Upper lobe of left lung (tissue), 6 donors: ENCODE data around the gene NRXN3. TPM values are rescaled to one million over a fixed set of nuclear protein-coding genes. Genes with fewer than 3 reads are reported as not detected.

ENCODE experiments used
- ATAC-seq, 2 donors: fragments of 200-7000 bp; cut with Tn5 transposase; one replicate each; pipeline ENCODE4 v1.9.1; 2022; ENCODE audit warnings: mild to moderate bottlenecking in 2 of 2, moderate library complexity in 2 of 2; ENCODE audit not compliant: low FRiP score in 2 of 2
- DNase-seq, 2 donors: peaks; one replicate each; pipeline ENCODE4 v3.0.0-alpha.2; 2019 to 2020
- H3K27ac ChIP-seq, 4 donors: fragments of 200-600 bp; sonication (generic); one replicate each; pipeline ENCODE4 v1.5.1; 2016 to 2019
- H3K27me3 ChIP-seq, 4 donors: fragments of 200-600 bp; sonication (generic); one replicate each; pipeline ENCODE4 v1.5.1; 2017 to 2019
- H3K36me3 ChIP-seq, 4 donors: fragments of 200-600 bp; sonication (generic); one replicate each; pipeline ENCODE4 v1.5.1; 2016 to 2019
- H3K4me1 ChIP-seq, 4 donors: fragments of 200-600 bp; sonication (generic); one replicate each; pipeline ENCODE4 v1.5.1; 2018 to 2019
- H3K4me3 ChIP-seq, 4 donors: fragments of 200-600 bp; sonication (generic); one replicate each; pipeline ENCODE4 v1.5.1; 2017 to 2019; ENCODE audit warnings: mild to moderate bottlenecking in 2 of 4, moderate library complexity in 1 of 4
- H3K9me3 ChIP-seq, 4 donors: fragments of 200-600 bp; sonication (generic); one replicate each; pipeline ENCODE4 v1.5.1; 2018 to 2019
- EP300 ChIP-seq, 4 donors: sonication (generic); formaldehyde crosslinking; IDR thresholded peaks; one replicate each; pipeline ENCODE4 v1.5.1; 2017; ENCODE audit warnings: antibody characterized with exemption in 4 of 4, control low read depth in 2 of 4
- POLR2A ChIP-seq, 4 donors: fragments of 450-650 bp; IDR thresholded peaks; one replicate each; pipeline ENCODE4 v1.5.1; 2016 to 2017; ENCODE audit warnings: antibody characterized with exemption in 4 of 4, mild to moderate bottlenecking in 2 of 4
- POLR2AphosphoS5 ChIP-seq, 2 donors: sonication (generic); formaldehyde crosslinking; IDR thresholded peaks; one replicate each; pipeline ENCODE4 v1.5.1; 2017; ENCODE audit warnings: antibody characterized with exemption in 2 of 2
- WGBS, 2 donors: methylation state at CpG; one replicate each; pipeline ENCODE4 v1.1.5; 2017 to 2018; 5-methylcytosine and 5-hydroxymethylcytosine counted together
- total RNA-seq, 6 donors: library from RNA; depleted of rRNA in 4 of 6; stranded (reverse); fragments of >200 nt in 4 of 6; gene quantifications; one replicate each; pipeline versions ENCODE4 v1.1.0 to v1.2.1, GENCODE V29; 2016 to 2021
- TF ChIP-seq, protein P1 (sequence below), 6 experiments: fragments of 450-650 bp in 4 of 6; fragments of 200-600 bp in 2 of 6; sonication (generic) in 2 of 6; IDR thresholded peaks; one replicate each; pipeline ENCODE4 v1.5.1; 2016 to 2019; ENCODE audit warnings: antibody characterized with exemption in 6 of 6
- donor health status: DM: no; HTN: no; CAD: no; lungs with moderate emphysema.
- donor health status: DM: no; HTN: yes; CAD: no; lungs with severe emphysema.

The NRXN3 gene
- total RNA-seq, 6 donors from 2014 or later, result 4.4 to 14.9 (median 7.2) TPM

DNA sequence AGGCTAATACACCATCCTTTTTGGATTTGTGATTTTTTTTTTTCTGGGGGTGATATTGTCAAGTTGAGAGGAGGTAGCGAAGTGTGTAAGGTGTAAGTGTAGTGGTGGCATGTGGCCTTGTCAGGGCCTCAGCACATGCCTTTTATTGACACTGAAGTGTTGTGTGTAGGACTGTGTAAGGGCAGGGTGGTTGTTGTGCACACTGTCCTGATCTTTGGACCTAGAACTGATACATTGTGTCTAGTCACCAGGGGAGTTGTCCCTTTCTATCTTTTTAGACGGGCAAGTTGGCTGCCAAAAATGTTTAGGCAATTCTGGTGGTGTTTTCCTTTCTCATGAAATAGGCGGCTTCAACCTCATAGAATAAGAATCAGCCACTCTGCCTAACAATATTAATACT lies 244.0 kb downstream of the NRXN3 start:
- Histone ChIP-seq H3K36me3 (no peaks in the 10 kb centered on the region), H3K4me1 (no peaks in the 10 kb centered on the region), H3K4me3 (no peak overlapping the region), H3K9me3 (no peaks in the 10 kb centered on the region), H3K27me3 (no peaks in the 10 kb centered on the region), H3K27ac (no peak overlapping the region)
- ATAC-seq (no peak), DNase-seq (no peak)
- TF ChIP-seq, protein P1, sequence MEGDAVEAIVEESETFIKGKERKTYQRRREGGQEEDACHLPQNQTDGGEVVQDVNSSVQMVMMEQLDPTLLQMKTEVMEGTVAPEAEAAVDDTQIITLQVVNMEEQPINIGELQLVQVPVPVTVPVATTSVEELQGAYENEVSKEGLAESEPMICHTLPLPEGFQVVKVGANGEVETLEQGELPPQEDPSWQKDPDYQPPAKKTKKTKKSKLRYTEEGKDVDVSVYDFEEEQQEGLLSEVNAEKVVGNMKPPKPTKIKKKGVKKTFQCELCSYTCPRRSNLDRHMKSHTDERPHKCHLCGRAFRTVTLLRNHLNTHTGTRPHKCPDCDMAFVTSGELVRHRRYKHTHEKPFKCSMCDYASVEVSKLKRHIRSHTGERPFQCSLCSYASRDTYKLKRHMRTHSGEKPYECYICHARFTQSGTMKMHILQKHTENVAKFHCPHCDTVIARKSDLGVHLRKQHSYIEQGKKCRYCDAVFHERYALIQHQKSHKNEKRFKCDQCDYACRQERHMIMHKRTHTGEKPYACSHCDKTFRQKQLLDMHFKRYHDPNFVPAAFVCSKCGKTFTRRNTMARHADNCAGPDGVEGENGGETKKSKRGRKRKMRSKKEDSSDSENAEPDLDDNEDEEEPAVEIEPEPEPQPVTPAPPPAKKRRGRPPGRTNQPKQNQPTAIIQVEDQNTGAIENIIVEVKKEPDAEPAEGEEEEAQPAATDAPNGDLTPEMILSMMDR (IDR thresholded peaks at IDR 0.05), result no peak
- TF ChIP-seq EP300 (IDR thresholded peaks at IDR 0.05), result no peak
- no peak for TF ChIP-seq POLR2AphosphoS5 (IDR thresholded peaks at IDR 0.05)
- TF ChIP-seq POLR2A (IDR thresholded peaks at IDR 0.05), result no peak
- 81 to 82% methylated on average over 3 of the region's 3 CpGs for WGBS, 2 donors

DNA sequence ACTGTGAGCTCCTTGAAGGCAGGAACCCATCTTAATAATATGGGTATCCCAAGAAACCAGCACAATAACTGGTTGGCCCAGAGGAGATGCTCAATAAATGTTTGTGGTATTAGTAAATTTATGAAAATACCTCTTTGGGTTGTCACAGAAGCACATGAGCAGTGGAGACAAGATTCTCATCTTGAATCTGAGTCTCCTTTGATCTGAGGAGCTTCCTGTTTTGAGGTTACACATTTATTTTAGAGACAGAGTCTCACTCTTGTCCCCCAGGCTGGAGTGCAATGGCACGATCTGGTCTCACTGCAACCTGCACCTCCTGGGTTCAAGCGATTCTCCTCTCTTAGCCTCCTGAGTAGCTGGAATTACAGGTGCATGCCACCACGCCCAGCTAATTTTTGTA lies 247.4 kb downstream of the NRXN3 start:
- no peak for ATAC-seq
- no peak for DNase-seq

DNA sequence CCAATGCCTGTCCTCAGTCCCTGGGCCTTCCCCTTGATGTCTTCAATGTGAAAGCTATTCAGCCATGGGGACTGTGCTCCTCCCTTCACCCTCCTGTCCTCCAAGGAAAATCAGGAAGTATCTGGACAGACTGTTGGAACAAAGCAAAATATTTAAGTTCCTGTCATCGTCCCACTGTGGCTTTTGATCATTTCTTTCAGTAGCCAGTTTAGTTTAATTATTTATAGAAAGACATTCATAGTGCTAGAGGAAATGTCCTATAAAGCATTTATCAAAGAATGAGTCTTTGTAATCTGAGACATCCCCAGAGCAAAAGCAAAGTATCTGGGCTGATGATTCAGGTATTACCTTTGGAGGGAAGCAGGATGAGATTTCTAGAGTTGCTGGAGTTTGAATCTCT lies 254.1 kb downstream of the NRXN3 start:
- Histone ChIP-seq H3K27me3 (no peaks in the 10 kb centered on the region), H3K9me3 (no peaks in the 10 kb centered on the region), H3K36me3 (no peaks in the 10 kb centered on the region), H3K4me1 (peaks cover 0 to 9% (median 0%) of the 10 kb centered on the region in 4 donors), H3K4me3 (no peak overlapping the region), H3K27ac (no peak overlapping the region)
- DNase-seq, result no peak
- TF ChIP-seq, protein P1 (IDR thresholded peaks at IDR 0.05), result no peak
- TF ChIP-seq EP300 (IDR thresholded peaks at IDR 0.05), result no peak
- no peak for TF ChIP-seq POLR2AphosphoS5 (IDR thresholded peaks at IDR 0.05)
- TF ChIP-seq POLR2A (IDR thresholded peaks at IDR 0.05), result no peak
- no peak for ATAC-seq
- WGBS, 2 donors, result 42 to 44% methylated on average over 1 of the region's 1 CpG

More for the DNA sequence above, 247.4 kb downstream of the NRXN3 start:
- TF ChIP-seq, protein P1 (IDR thresholded peaks at IDR 0.05), result no peak
- TF ChIP-seq POLR2AphosphoS5 (IDR thresholded peaks at IDR 0.05) (no peak), EP300 (IDR thresholded peaks at IDR 0.05) (no peak), POLR2A (IDR thresholded peaks at IDR 0.05) (no peak)
- Histone ChIP-seq H3K36me3 (no peaks in the 10 kb centered on the region), H3K4me1 (no peaks in the 10 kb centered on the region), H3K9me3 (no peaks in the 10 kb centered on the region), H3K4me3 (no peak overlapping the region), H3K27ac (no peak overlapping the region), H3K27me3 (no peaks in the 10 kb centered on the region)
- 88 to 96% methylated on average over 3 of the region's 3 CpGs for WGBS, 2 donors

DNA sequence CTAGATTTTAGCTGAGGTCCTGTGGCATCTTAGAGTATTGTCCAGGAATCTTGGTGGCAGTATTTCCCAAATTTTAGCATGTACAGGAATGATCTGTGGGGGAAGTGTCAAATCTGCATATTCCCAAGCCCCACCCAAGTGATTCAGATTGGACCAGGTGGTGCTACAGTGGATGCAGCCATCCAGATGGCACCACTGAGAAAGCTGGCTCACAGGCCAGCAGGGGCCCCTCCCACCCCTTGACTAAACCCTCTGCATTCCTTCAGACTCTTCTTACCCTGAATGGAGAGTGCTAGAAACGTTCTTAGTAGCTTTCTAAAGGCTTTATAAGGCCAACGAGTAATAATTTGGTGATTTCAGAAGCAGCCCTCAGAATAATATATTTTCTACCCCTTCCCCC lies 255.2 kb downstream of the NRXN3 start:
- peak in 1 of 2 donors; percentile 64 for DNase-seq

More for the DNA sequence above, 255.2 kb downstream of the NRXN3 start:
- H3K4me3 ChIP-seq, result no peak overlapping the region
- H3K27me3 ChIP-seq, result no peaks in the 10 kb centered on the region
- peaks cover 0 to 9% (median 0%) of the 10 kb centered on the region in 4 donors for H3K4me1 ChIP-seq
- H3K27ac ChIP-seq, result peak overlapping the region in 2 of 4 donors; percentile 52 to 59
- no peaks in the 10 kb centered on the region for H3K36me3 ChIP-seq
- H3K9me3 ChIP-seq, result no peaks in the 10 kb centered on the region
- ATAC-seq, result peak; percentile 67 to 92
- 40 to 41% methylated on average over 2 of the region's 2 CpGs for whole genome bisulfite sequencing, 2 donors
- TF ChIP-seq, protein P1 (IDR thresholded peaks at IDR 0.05), result no peak
- no peak for TF ChIP-seq POLR2AphosphoS5 (IDR thresholded peaks at IDR 0.05)
- TF ChIP-seq EP300 (IDR thresholded peaks at IDR 0.05), result no peak
- no peak for TF ChIP-seq POLR2A (IDR thresholded peaks at IDR 0.05)
